HepG2 (cell line): Measurements from ENCODE around the gene B4GALT5. TPM values are rescaled to one million over a fixed set of nuclear protein-coding genes. Genes with fewer than 3 reads are reported as not detected.
A peak's percentile ranks its signal among the peaks of the same experiment; 100 is the strongest.

ENCODE experiments used
- DMAP1 ChIP-seq: IDR thresholded peaks from 2 replicates; pipeline ENCODE4 v1.6.1; 2016
- FOXJ3 ChIP-seq: sonication (generic); formaldehyde crosslinking; IDR thresholded peaks from 2 replicates; pipeline ENCODE4 v1.4.0; 2020; ENCODE audit warnings: missing genetic modification reagents, mild to moderate bottlenecking, borderline replicate concordance
- GFI1 ChIP-seq: sonication (generic); formaldehyde crosslinking; IDR thresholded peaks from 2 replicates; pipeline ENCODE4 v1.5.0; 2020; ENCODE audit warnings: missing genetic modification reagents, mild to moderate bottlenecking, borderline replicate concordance
- HNRNPL ChIP-seq: fragments of 200-400 bp; formaldehyde crosslinking; IDR thresholded peaks from 2 replicates; pipeline ENCODE4 v1.6.1; 2017; ENCODE audit warnings: mild to moderate bottlenecking, low read depth, low read length
- KLF9 ChIP-seq: IDR thresholded peaks from 2 replicates; pipeline ENCODE4 v1.6.1; 2016; ENCODE audit warnings: low read depth
- MATR3 ChIP-seq: sonication (generic); formaldehyde crosslinking; IDR thresholded peaks from 2 replicates; pipeline ENCODE4 v1.4.0; 2020; ENCODE audit warnings: missing genetic modification reagents
- MTF1 ChIP-seq: sonication (generic); formaldehyde crosslinking; IDR thresholded peaks from 2 replicates; pipeline ENCODE4 v1.5.0; 2020; ENCODE audit warnings: missing genetic modification reagents
- PCBP2 ChIP-seq: fragments of 200-400 bp; formaldehyde crosslinking; optimal IDR thresholded peaks from 2 replicates; pipeline ENCODE3; 2018; ENCODE audit warnings: low read length, low read depth; ENCODE audit not compliant: poor library complexity, severe bottlenecking
- PITX1 ChIP-seq: sonication (generic); formaldehyde crosslinking; IDR thresholded peaks from 2 replicates; pipeline ENCODE4 v1.5.1; 2020; ENCODE audit warnings: mild to moderate bottlenecking, missing genetic modification reagents
- PPARG ChIP-seq: conservative IDR thresholded peaks from 2 replicates; pipeline ENCODE4 v1.6.1; 2016; ENCODE audit warnings: missing biosample characterization, missing genetic modification reagents
- RBFOX2 ChIP-seq: fragments of 200-400 bp; formaldehyde crosslinking; IDR thresholded peaks from 2 replicates; pipeline ENCODE4 v1.6.1; 2017; ENCODE audit warnings: low read depth, mild to moderate bottlenecking, low read length
- TP53 ChIP-seq: sonication (generic); formaldehyde crosslinking; conservative IDR thresholded peaks from 2 replicates; pipeline ENCODE4 v1.4.0; 2020; ENCODE audit warnings: missing genetic modification reagents
- U2AF2 ChIP-seq: fragments of 200-400 bp; formaldehyde crosslinking; IDR thresholded peaks from 2 replicates; pipeline ENCODE4 v1.6.1; 2017; ENCODE audit warnings: low read depth, mild to moderate bottlenecking, low read length
- ZBTB38 ChIP-seq: sonication (generic); formaldehyde crosslinking; IDR thresholded peaks from 2 replicates; pipeline ENCODE4 v1.5.1; 2020; ENCODE audit warnings: mild to moderate bottlenecking, missing genetic modification reagents
- ZEB1 ChIP-seq: IDR thresholded peaks from 2 replicates; pipeline ENCODE4 v1.6.1; 2012; ENCODE audit warnings: mild to moderate bottlenecking, low read depth, inconsistent platforms; ENCODE audit not compliant: insufficient replicate concordance
- ZNF225 ChIP-seq: sonication (generic); formaldehyde crosslinking; IDR thresholded peaks from 2 replicates; pipeline ENCODE4 v1.4.0; 2020; ENCODE audit warnings: mild to moderate bottlenecking, missing genetic modification reagents
- ZNF292 ChIP-seq: sonication (generic); formaldehyde crosslinking; IDR thresholded peaks from 2 replicates; pipeline ENCODE4 v1.8.1; 2022; ENCODE audit warnings: mild to moderate bottlenecking, low read depth, missing genetic modification reagents, borderline replicate concordance
- ZNF382 ChIP-seq: sonication (generic); formaldehyde crosslinking; IDR thresholded peaks from 2 replicates; pipeline ENCODE4 v1.5.0; 2020; ENCODE audit warnings: missing genetic modification reagents, mild to moderate bottlenecking, borderline replicate concordance
- ZNF556 ChIP-seq: sonication (generic); formaldehyde crosslinking; IDR thresholded peaks from 2 replicates; pipeline ENCODE4 v1.4.0; 2020; ENCODE audit warnings: mild to moderate bottlenecking, missing genetic modification reagents, borderline replicate concordance
- ZNF737 ChIP-seq: sonication (generic); formaldehyde crosslinking; IDR thresholded peaks from 2 replicates; pipeline ENCODE4 v1.5.0; 2020; ENCODE audit warnings: missing genetic modification reagents, mild to moderate bottlenecking, borderline replicate concordance
- ZNF792 ChIP-seq: IDR thresholded peaks from 2 replicates; pipeline ENCODE4 v1.6.1; 2016
- ZNF850 ChIP-seq: sonication (generic); formaldehyde crosslinking; conservative IDR thresholded peaks from 2 replicates; pipeline ENCODE4 v1.9.0; 2021; ENCODE audit warnings: mild to moderate bottlenecking, missing genetic modification reagents
- ZNF891 ChIP-seq: sonication (generic); formaldehyde crosslinking; IDR thresholded peaks from 2 replicates; pipeline ENCODE4 v1.5.0; 2020; ENCODE audit warnings: mild to moderate bottlenecking, missing genetic modification reagents
- polyA plus RNA-seq, 8 experiments: library from polyadenylated mRNA; depleted of rRNA in 3 of 8; stranded (reverse) in 7 of 8; unstranded in 1 of 8; fragments of >200 nt; fragmentation: Illumina TruSeq in 4 of 8; extraction: Trizol in 4 of 8; gene quantifications; 2 replicates each; pipeline versions ENCODE4 v1.2.1 to v1.2.3, GENCODE V29; 2011 to 2016; ENCODE audit warnings: low read depth in 4 of 8, missing spikeins in 1 of 8, mixed read lengths in 1 of 8; ENCODE audit not compliant: insufficient read depth in 1 of 8
- total RNA-seq, 5 experiments: library from RNA; depleted of rRNA; stranded (reverse); fragments of >200 nt; fragmentation: Illumina TruSeq; extraction: Trizol; gene quantifications; 2 replicates each; pipeline ENCODE4 v1.2.3, GENCODE V29; 2016; ENCODE audit warnings: low read depth in 1 of 5
- TF ChIP-seq, protein P1 (sequence below): sonication (generic); formaldehyde crosslinking; IDR thresholded peaks from 2 replicates; pipeline ENCODE4 v1.8.1; 2023; ENCODE audit warnings: missing genetic modification reagents, mild to moderate bottlenecking, borderline replicate concordance
- TF ChIP-seq, protein P2 (sequence below): sonication (generic); formaldehyde crosslinking; conservative IDR thresholded peaks from 2 replicates; pipeline ENCODE4 v1.4.0; 2020; ENCODE audit warnings: missing genetic modification reagents
- TF ChIP-seq, protein P3 (sequence below): sonication (generic); formaldehyde crosslinking; IDR thresholded peaks from 2 replicates; pipeline ENCODE4 v1.4.0; 2020; ENCODE audit warnings: low read depth, mild to moderate bottlenecking, missing genetic modification reagents
- TF ChIP-seq, protein P4 (sequence below): sonication (generic); formaldehyde crosslinking; IDR thresholded peaks from 2 replicates; pipeline ENCODE4 v1.5.0; 2020; ENCODE audit warnings: mild to moderate bottlenecking, missing genetic modification reagents

Gene B4GALT5
- total and polyA plus RNA-seq, 2 of the 13 experiments (the other 11 are each of a cell fraction or from before 2014, with no cell fraction given) = 27.3 to 30.9 TPM

DNA sequence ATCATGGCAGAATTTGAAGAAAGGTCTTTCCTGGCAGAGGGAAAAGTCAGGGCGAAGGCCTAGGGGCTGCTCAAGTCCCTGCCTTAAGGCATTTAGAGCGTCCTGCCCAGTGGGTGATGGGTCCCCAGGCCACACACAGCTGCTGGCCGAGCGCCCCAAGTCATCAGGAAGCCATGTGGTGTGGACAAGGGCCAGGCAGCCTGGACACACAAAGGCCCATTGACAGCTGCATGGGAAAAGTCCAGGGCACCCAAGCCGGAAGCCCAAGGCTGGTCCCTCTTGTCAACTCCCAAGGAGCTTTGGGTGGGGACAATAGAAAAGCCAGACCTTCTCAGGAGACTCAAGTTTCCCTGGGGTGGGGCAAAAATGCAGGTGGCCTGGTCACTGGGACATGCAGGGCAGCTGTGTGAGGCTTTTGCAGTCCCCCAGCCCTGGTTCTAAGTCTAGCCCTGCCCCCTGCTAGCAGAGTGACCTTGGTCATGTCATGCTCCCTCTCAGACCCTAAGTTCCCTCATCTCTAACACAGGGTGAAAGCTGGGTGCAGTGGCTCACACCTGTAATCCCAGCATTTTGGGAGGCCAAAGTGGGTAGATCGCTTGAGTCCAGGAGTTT, 101.4 kb downstream of the B4GALT5 start (continued):
- TF ChIP-seq ZNF850 (CRISPR knock-in tag) (no peak), PCBP2 (no peak), MTF1 (0 out of 2 replicates have a peak, but pooled peaks have one; percentile 76), ZNF891 (no peak), ZNF556 (CRISPR knock-in tag) (no peak), TP53 (CRISPR knock-in tag) (peak; percentile 79; the same call in 1 of the 2 replicates), GFI1 (CRISPR knock-in tag) (no peak), KLF9 (no peak), FOXJ3 (CRISPR knock-in tag) (0 out of 2 replicates have a peak, but pooled peaks have one; percentile 60), HNRNPL (0 out of 2 replicates have a peak, but pooled peaks have one; percentile 55), DMAP1 (CRISPR knock-in tag) (peak; percentile 55), U2AF2 (no peak), ZNF792 (CRISPR knock-in tag) (peak; percentile 52; the same call in 1 of the 2 replicates), ZBTB38 (CRISPR knock-in tag) (peak; percentile 78), ZEB1 (no peak), MATR3 (no peak), ZNF382 (CRISPR knock-in tag) (no peak), ZNF292 (CRISPR knock-in tag) (no peak; the same call in 1 of the 2 replicates), PITX1 (peak; percentile 39; the same call in 1 of the 2 replicates), ZNF737 (CRISPR knock-in tag) (no peak), RBFOX2 (no peak), ZNF225 (CRISPR knock-in tag) (peak; percentile 73; the same call in 1 of the 2 replicates), PPARG (CRISPR knock-in tag) (0 out of 2 replicates have a peak, but pooled peaks have one; percentile 55)
- TF ChIP-seq, protein P1, sequence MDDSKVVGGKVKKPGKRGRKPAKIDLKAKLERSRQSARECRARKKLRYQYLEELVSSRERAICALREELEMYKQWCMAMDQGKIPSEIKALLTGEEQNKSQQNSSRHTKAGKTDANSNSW (CRISPR knock-in tag) = 0 out of 2 replicates have a peak, but pooled peaks have one; percentile 12
- TF ChIP-seq, protein P2, sequence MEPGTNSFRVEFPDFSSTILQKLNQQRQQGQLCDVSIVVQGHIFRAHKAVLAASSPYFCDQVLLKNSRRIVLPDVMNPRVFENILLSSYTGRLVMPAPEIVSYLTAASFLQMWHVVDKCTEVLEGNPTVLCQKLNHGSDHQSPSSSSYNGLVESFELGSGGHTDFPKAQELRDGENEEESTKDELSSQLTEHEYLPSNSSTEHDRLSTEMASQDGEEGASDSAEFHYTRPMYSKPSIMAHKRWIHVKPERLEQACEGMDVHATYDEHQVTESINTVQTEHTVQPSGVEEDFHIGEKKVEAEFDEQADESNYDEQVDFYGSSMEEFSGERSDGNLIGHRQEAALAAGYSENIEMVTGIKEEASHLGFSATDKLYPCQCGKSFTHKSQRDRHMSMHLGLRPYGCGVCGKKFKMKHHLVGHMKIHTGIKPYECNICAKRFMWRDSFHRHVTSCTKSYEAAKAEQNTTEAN = peak; percentile 49; the same call in 1 of the 2 replicates
- TF ChIP-seq, protein P3, sequence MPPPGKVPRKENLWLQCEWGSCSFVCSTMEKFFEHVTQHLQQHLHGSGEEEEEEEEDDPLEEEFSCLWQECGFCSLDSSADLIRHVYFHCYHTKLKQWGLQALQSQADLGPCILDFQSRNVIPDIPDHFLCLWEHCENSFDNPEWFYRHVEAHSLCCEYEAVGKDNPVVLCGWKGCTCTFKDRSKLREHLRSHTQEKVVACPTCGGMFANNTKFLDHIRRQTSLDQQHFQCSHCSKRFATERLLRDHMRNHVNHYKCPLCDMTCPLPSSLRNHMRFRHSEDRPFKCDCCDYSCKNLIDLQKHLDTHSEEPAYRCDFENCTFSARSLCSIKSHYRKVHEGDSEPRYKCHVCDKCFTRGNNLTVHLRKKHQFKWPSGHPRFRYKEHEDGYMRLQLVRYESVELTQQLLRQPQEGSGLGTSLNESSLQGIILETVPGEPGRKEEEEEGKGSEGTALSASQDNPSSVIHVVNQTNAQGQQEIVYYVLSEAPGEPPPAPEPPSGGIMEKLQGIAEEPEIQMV = 0 out of 2 replicates have a peak, but pooled peaks have one; percentile 33
- TF ChIP-seq, protein P4, sequence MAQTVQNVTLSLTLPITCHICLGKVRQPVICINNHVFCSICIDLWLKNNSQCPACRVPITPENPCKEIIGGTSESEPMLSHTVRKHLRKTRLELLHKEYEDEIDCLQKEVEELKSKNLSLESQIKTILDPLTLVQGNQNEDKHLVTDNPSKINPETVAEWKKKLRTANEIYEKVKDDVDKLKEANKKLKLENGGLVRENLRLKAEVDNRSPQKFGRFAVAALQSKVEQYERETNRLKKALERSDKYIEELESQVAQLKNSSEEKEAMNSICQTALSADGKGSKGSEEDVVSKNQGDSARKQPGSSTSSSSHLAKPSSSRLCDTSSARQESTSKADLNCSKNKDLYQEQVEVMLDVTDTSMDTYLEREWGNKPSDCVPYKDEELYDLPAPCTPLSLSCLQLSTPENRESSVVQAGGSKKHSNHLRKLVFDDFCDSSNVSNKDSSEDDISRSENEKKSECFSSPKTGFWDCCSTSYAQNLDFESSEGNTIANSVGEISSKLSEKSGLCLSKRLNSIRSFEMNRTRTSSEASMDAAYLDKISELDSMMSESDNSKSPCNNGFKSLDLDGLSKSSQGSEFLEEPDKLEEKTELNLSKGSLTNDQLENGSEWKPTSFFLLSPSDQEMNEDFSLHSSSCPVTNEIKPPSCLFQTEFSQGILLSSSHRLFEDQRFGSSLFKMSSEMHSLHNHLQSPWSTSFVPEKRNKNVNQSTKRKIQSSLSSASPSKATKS (CRISPR knock-in tag) = no peak
